Dendritic cell treated with granulocyte-macrophage colony-stimulating factor and Interleukin-4, amounts not matched to agents 40 ng/mL and 50 ng/mL, for 4 days (primary cell): Measurements from ENCODE around the gene LRRC8B.
A peak's percentile ranks its signal among the peaks of the same experiment; 100 is the strongest.
"Not testable (repeated sequence)": the region's sequence is repeated elsewhere in the genome, so short reads cannot be mapped to it uniquely, and the experiment has no call there.

Experiments
- H3K27ac Mint-ChIP-seq: one replicate; pipeline ENCODE4 v1.8.0; 2022; ENCODE audit warnings: mild to moderate bottlenecking, mixed read lengths
- H3K27me3 Mint-ChIP-seq: one replicate; pipeline ENCODE4 v1.8.0; 2022; ENCODE audit warnings: mild to moderate bottlenecking, mixed read lengths
- H3K36me3 Mint-ChIP-seq: one replicate; pipeline ENCODE4 v1.8.0; 2022; ENCODE audit warnings: low read depth, mixed read lengths
- H3K4me1 Mint-ChIP-seq: one replicate; pipeline ENCODE4 v1.8.0; 2022; ENCODE audit warnings: low read depth, mixed read lengths
- H3K4me3 Mint-ChIP-seq: one replicate; pipeline ENCODE4 v1.8.0; 2022; ENCODE audit warnings: mild to moderate bottlenecking, moderate library complexity, mixed read lengths
- H3K9me3 Mint-ChIP-seq: one replicate; pipeline ENCODE4 v1.8.0; 2022; ENCODE audit warnings: mixed read lengths
- intact Hi-C: fragments of 100-400 bp; cut with micrococcal nuclease; formaldehyde crosslinking; loops from one replicate; pipeline ENCODE4 v1.15.0; 2022

LRRC8B gene

GRCh38 chr1:89590341-89591080, 65.9 kb downstream of the LRRC8B start:
- peaks cover 42% of the 10 kb centered on the region for H3K4me1 Mint-ChIP-seq
- no peak overlapping the region for H3K27ac Mint-ChIP-seq
- no peaks in the 10 kb centered on the region for H3K9me3 Mint-ChIP-seq
- H3K36me3 Mint-ChIP-seq = peaks cover 33% of the 10 kb centered on the region
- H3K27me3 Mint-ChIP-seq = no peaks in the 10 kb centered on the region
- H3K4me3 Mint-ChIP-seq = no peak overlapping the region
- intact Hi-C loops = loop anchor here (5.0 kb wide), 1 partner anchor 58 kb away; no protein-coding TSS in a partner anchor

GRCh38 chr1:89592861-89593302, 68.3 kb downstream of the LRRC8B start:
- H3K4me3 Mint-ChIP-seq, H3K27me3 Mint-ChIP-seq, H3K9me3 Mint-ChIP-seq: not testable (repeated sequence)
- intact Hi-C loops = loop anchor here (5.0 kb wide), 1 partner anchor 61 kb away; no protein-coding TSS in a partner anchor
- Mint-ChIP-seq H3K36me3 (peaks cover 17% of the 10 kb centered on the region), H3K4me1 (peaks cover 42% of the 10 kb centered on the region), H3K27ac (peak overlapping the region; percentile 61)

GRCh38 chr1:89594096-89594740, 69.6 kb downstream of the LRRC8B start:
- Mint-ChIP-seq H3K27me3 (no peaks in the 10 kb centered on the region), H3K4me1 (peaks cover 30% of the 10 kb centered on the region), H3K9me3 (no peaks in the 10 kb centered on the region), H3K27ac (no peak overlapping the region), H3K4me3 (no peak overlapping the region), H3K36me3 (peaks cover 7% of the 10 kb centered on the region)
- intact Hi-C loops = loop anchor here (5.0 kb wide), 1 partner anchor 62 kb away; no protein-coding TSS in a partner anchor

GRCh38 chr1:89596698-89597097, 72.1 kb downstream of the LRRC8B start:
- H3K36me3 Mint-ChIP-seq = peaks cover 7% of the 10 kb centered on the region
- no peak overlapping the region for H3K27ac Mint-ChIP-seq
- no peaks in the 10 kb centered on the region for H3K9me3 Mint-ChIP-seq
- intact Hi-C loops = no loop called here
- H3K4me1 Mint-ChIP-seq = peaks cover 28% of the 10 kb centered on the region
- no peak overlapping the region for H3K4me3 Mint-ChIP-seq
- H3K27me3 Mint-ChIP-seq = no peaks in the 10 kb centered on the region

GRCh38 chr1:89598450-89599331, 74.1 kb downstream of the LRRC8B start:
- no peaks in the 10 kb centered on the region for H3K9me3 Mint-ChIP-seq
- peaks cover 26% of the 10 kb centered on the region for H3K4me1 Mint-ChIP-seq
- H3K4me3 Mint-ChIP-seq = no peak overlapping the region
- intact Hi-C loops = loop anchor here (1.0 kb wide), 2 partner anchors 79 to 115 kb away; no protein-coding TSS in a partner anchor
- H3K36me3 Mint-ChIP-seq = peaks cover 7% of the 10 kb centered on the region
- H3K27me3 Mint-ChIP-seq = no peaks in the 10 kb centered on the region
- H3K27ac Mint-ChIP-seq = no peak overlapping the region

GRCh38 chr1:89599332-89599630, 74.7 kb downstream of the LRRC8B start:
- Mint-ChIP-seq H3K4me3 (no peak overlapping the region), H3K9me3 (no peaks in the 10 kb centered on the region), H3K27me3 (no peaks in the 10 kb centered on the region), H3K36me3 (peaks cover 7% of the 10 kb centered on the region), H3K27ac (no peak overlapping the region), H3K4me1 (peaks cover 25% of the 10 kb centered on the region)
- intact Hi-C loops = loop anchor here (1.0 kb wide), 2 partner anchors 80 to 116 kb away; no protein-coding TSS in a partner anchor

- intact Hi-C loops = no loop called here
- H3K27me3 Mint-ChIP-seq = no peaks in the 10 kb centered on the region
- H3K36me3 Mint-ChIP-seq = peaks cover 7% of the 10 kb centered on the region
- no peak overlapping the region for H3K4me3 Mint-ChIP-seq
- peaks cover 35% of the 10 kb centered on the region for H3K4me1 Mint-ChIP-seq
- H3K27ac Mint-ChIP-seq = no peak overlapping the region
- no peaks in the 10 kb centered on the region for H3K9me3 Mint-ChIP-seq
Measured at GRCh38 chr1:89600451-89601224, 76.0 kb downstream of the LRRC8B start.

- intact Hi-C loops = no loop called here
- no peaks in the 10 kb centered on the region for H3K27me3 Mint-ChIP-seq
- no peaks in the 10 kb centered on the region for H3K36me3 Mint-ChIP-seq
- H3K9me3 Mint-ChIP-seq = no peaks in the 10 kb centered on the region
- no peak overlapping the region for H3K27ac Mint-ChIP-seq
- H3K4me3 Mint-ChIP-seq = no peak overlapping the region
- H3K4me1 Mint-ChIP-seq = peaks cover 45% of the 10 kb centered on the region
Measured at GRCh38 chr1:89602871-89603404, 78.3 kb downstream of the LRRC8B start.

- H3K4me3 Mint-ChIP-seq = no peak overlapping the region
- no peak overlapping the region for H3K27ac Mint-ChIP-seq
- H3K27me3 Mint-ChIP-seq = no peaks in the 10 kb centered on the region
- H3K9me3 Mint-ChIP-seq = no peaks in the 10 kb centered on the region
- H3K4me1 Mint-ChIP-seq = peaks cover 50% of the 10 kb centered on the region
- intact Hi-C loops = no loop called here
- peaks cover 2% of the 10 kb centered on the region for H3K36me3 Mint-ChIP-seq
Measured at GRCh38 chr1:89603651-89604413, 79.2 kb downstream of the LRRC8B start.

- no peak overlapping the region for H3K27ac Mint-ChIP-seq
- intact Hi-C loops = no loop called here
- no peaks in the 10 kb centered on the region for H3K9me3 Mint-ChIP-seq
- H3K4me3 Mint-ChIP-seq = no peak overlapping the region
- H3K4me1 Mint-ChIP-seq = peaks cover 56% of the 10 kb centered on the region
- no peaks in the 10 kb centered on the region for H3K27me3 Mint-ChIP-seq
- peaks cover 8% of the 10 kb centered on the region for H3K36me3 Mint-ChIP-seq
Measured at GRCh38 chr1:89604414-89604735, 79.7 kb downstream of the LRRC8B start.

- H3K9me3 Mint-ChIP-seq = no peaks in the 10 kb centered on the region
- peaks cover 20% of the 10 kb centered on the region for H3K36me3 Mint-ChIP-seq
- no peak overlapping the region for H3K27ac Mint-ChIP-seq
- H3K27me3 Mint-ChIP-seq = no peaks in the 10 kb centered on the region
- peaks cover 56% of the 10 kb centered on the region for H3K4me1 Mint-ChIP-seq
- intact Hi-C loops = no loop called here
- H3K4me3 Mint-ChIP-seq = no peak overlapping the region
Measured at GRCh38 chr1:89605692-89606091, 81.1 kb downstream of the LRRC8B start.

- H3K36me3 Mint-ChIP-seq = peaks cover 24% of the 10 kb centered on the region
- no peak overlapping the region for H3K27ac Mint-ChIP-seq
Measured at GRCh38 chr1:89606227-89606980, 81.8 kb downstream of the LRRC8B start.

More at GRCh38 chr1:89606227-89606980, 81.8 kb downstream of the LRRC8B start:
- Mint-ChIP-seq H3K9me3 (no peaks in the 10 kb centered on the region), H3K27me3 (no peaks in the 10 kb centered on the region), H3K4me1 (peaks cover 50% of the 10 kb centered on the region), H3K4me3 (no peak overlapping the region)
- intact Hi-C loops = no loop called here
